GM23338 (cell line): Measurements from ENCODE around the gene NRXN2. TPM values are rescaled to one million over a fixed set of nuclear protein-coding genes. Genes with fewer than 3 reads are reported as not detected.

ENCODE experiments used
- ATAC-seq: fragments of 200-7000 bp; cut with Tn5 transposase; 3 replicates; pipeline ENCODE4 v1.9.1; 2020
- DNase-seq: peaks from one replicate; pipeline ENCODE4 v3.0.0-alpha.2; 2015; ENCODE audit warnings: low spot score
- H2AFZ ChIP-seq: fragments of 200-600 bp; sonication (generic); 2 replicates; pipeline ENCODE4 v1.8.0; 2016; ENCODE audit warnings: antibody characterized with exemption, mild to moderate bottlenecking, moderate library complexity
- H3F3A ChIP-seq: fragments of 200-600 bp; sonication (generic); replicated peaks from 2 replicates; pipeline ENCODE4 v1.8.0; 2017; ENCODE audit warnings: antibody characterized with exemption, mixed run types, low read depth
- H3K27ac ChIP-seq: fragments of 200-600 bp; sonication (generic); 2 replicates; pipeline ENCODE4 v1.6.1; 2016; ENCODE audit warnings: low read depth
- H3K27me3 ChIP-seq: fragments of 200-600 bp; sonication (generic); 2 replicates; pipeline ENCODE4 v1.8.0; 2016; ENCODE audit warnings: mild to moderate bottlenecking, mixed run types, moderate library complexity; ENCODE audit not compliant: insufficient read depth
- H3K36me3 ChIP-seq: fragments of 200-600 bp; sonication (generic); 2 replicates; pipeline ENCODE4 v1.8.0; 2016; ENCODE audit warnings: mild to moderate bottlenecking; ENCODE audit not compliant: insufficient read depth
- H3K4me1 ChIP-seq: fragments of 200-600 bp; sonication (generic); 2 replicates; pipeline ENCODE4 v1.8.0; 2016; ENCODE audit warnings: mild to moderate bottlenecking, moderate library complexity; ENCODE audit not compliant: insufficient read depth
- H3K4me2 ChIP-seq: fragments of 200-600 bp; sonication (generic); 2 replicates; pipeline ENCODE4 v1.7.1; 2017; ENCODE audit warnings: mixed run types
- H3K4me3 ChIP-seq: fragments of 200-600 bp; sonication (generic); 2 replicates; pipeline ENCODE4 v1.6.1; 2016; ENCODE audit warnings: mixed run types
- H3K79me2 ChIP-seq: fragments of 200-600 bp; sonication (generic); replicated peaks from 2 replicates; pipeline ENCODE4 v1.8.0; 2017; ENCODE audit warnings: mild to moderate bottlenecking; ENCODE audit not compliant: insufficient read depth
- H3K9me2 ChIP-seq: fragments of 200-600 bp; sonication (generic); 2 replicates; pipeline ENCODE4 v1.8.0; 2017; ENCODE audit not compliant: insufficient read depth
- H4K20me1 ChIP-seq: fragments of 200-600 bp; sonication (generic); replicated peaks from 2 replicates; pipeline ENCODE4 v1.8.0; 2017; ENCODE audit warnings: mild to moderate bottlenecking; ENCODE audit not compliant: insufficient read depth
- H3K27ac Mint-ChIP-seq: 2 replicates; pipeline ENCODE4 v1.8.0; 2020; ENCODE audit warnings: inconsistent platforms, mild to moderate bottlenecking, moderate library complexity, mixed read lengths
- H3K27me3 Mint-ChIP-seq: 3 replicates; pipeline ENCODE4 v1.8.0; 2022; ENCODE audit warnings: low read depth, mild to moderate bottlenecking, moderate library complexity, mixed read lengths, inconsistent platforms; ENCODE audit not compliant: insufficient read depth, poor library complexity
- H3K36me3 Mint-ChIP-seq: 3 replicates; pipeline ENCODE4 v1.8.0; 2021; ENCODE audit warnings: low read depth, mild to moderate bottlenecking, inconsistent platforms, moderate library complexity, mixed read lengths
- H3K4me1 Mint-ChIP-seq: 3 replicates; pipeline ENCODE4 v1.8.0; 2020; ENCODE audit warnings: mild to moderate bottlenecking, inconsistent platforms, mixed read lengths
- H3K4me3 Mint-ChIP-seq: 3 replicates; pipeline ENCODE4 v1.8.0; 2021; ENCODE audit warnings: moderate library complexity, mild to moderate bottlenecking, inconsistent platforms, mixed read lengths
- H3K9me3 Mint-ChIP-seq: 3 replicates; pipeline ENCODE4 v1.8.0; 2020; ENCODE audit warnings: moderate library complexity, mild to moderate bottlenecking, inconsistent platforms, mixed read lengths
- CREB1 ChIP-seq: fragments of 250-450 bp; sonication (Bioruptor Pico); IDR thresholded peaks from 2 replicates; pipeline ENCODE4 v1.5.0; 2020; ENCODE audit warnings: low read depth, mild to moderate bottlenecking, moderate library complexity
- CTCF ChIP-seq, 2 experiments: fragments of 200-600 bp in 1 of 2; sonication (generic) in 1 of 2; conservative IDR thresholded peaks; 2 replicates each; pipeline versions ENCODE4 v1.5.1 to v1.6.1; 2016 to 2017; ENCODE audit warnings: antibody characterized with exemption in 2 of 2, low read depth in 2 of 2, mild to moderate bottlenecking in 2 of 2, moderate library complexity in 1 of 2
- ETS1 ChIP-seq: IDR thresholded peaks from 2 replicates; pipeline ENCODE4 v1.6.1; 2016; ENCODE audit warnings: antibody characterized with exemption
- EZH2phosphoT487 ChIP-seq: fragments of 200-600 bp; sonication (generic); IDR thresholded peaks from one replicate; pipeline ENCODE4 v1.8.1; 2018; ENCODE audit warnings: antibody characterized with exemption; ENCODE audit not compliant: unreplicated experiment
- JUNB ChIP-seq: IDR thresholded peaks from one replicate; pipeline ENCODE4 v1.6.1; 2016; ENCODE audit warnings: antibody characterized with exemption; ENCODE audit not compliant: unreplicated experiment
- NANOG ChIP-seq: IDR thresholded peaks from 2 replicates; pipeline ENCODE4 v1.6.1; 2016; ENCODE audit warnings: antibody characterized with exemption, borderline replicate concordance
- POLR2AphosphoS5 ChIP-seq: IDR thresholded peaks from 2 replicates; pipeline ENCODE4 v1.6.1; 2016; ENCODE audit warnings: antibody characterized with exemption, low read depth
- STAT1 ChIP-seq: IDR thresholded peaks from one replicate; pipeline ENCODE4 v1.6.1; 2016; ENCODE audit warnings: antibody characterized with exemption; ENCODE audit not compliant: unreplicated experiment
- polyA plus RNA-seq: library from polyadenylated mRNA; unstranded; fragments of >200 nt; fragmentation: Nextera tagmentation; extraction: Ambion mirVana; gene quantifications from 2 replicates; pipeline ENCODE4 v1.2.1, GENCODE V29; 2016
- total RNA-seq: library from RNA; depleted of rRNA; stranded (reverse); fragments of >200 nt; shearing (Covaris generic); gene quantifications from 2 replicates; pipeline ENCODE4 v1.2.3, GENCODE V29; 2014
- TF ChIP-seq, protein P1 (sequence below): fragments of 250-450 bp; sonication (Bioruptor Pico); IDR thresholded peaks from 2 replicates; pipeline ENCODE4 v1.5.0; 2020; ENCODE audit warnings: mild to moderate bottlenecking, moderate library complexity
- TF ChIP-seq, protein P2 (sequence below): IDR thresholded peaks from one replicate; pipeline ENCODE4 v1.6.1; 2018; ENCODE audit warnings: antibody characterized with exemption; ENCODE audit not compliant: unreplicated experiment

The NRXN2 gene
- total and polyA plus RNA-seq, 2 experiments from 2014 or later = 3.4 to 17.0 TPM

GRCh38 chr11:64590763-64591221, 132.2 kb downstream of the NRXN2 start, which contains the start of gene SLC22A12 (continued):
- TF ChIP-seq, protein P1, sequence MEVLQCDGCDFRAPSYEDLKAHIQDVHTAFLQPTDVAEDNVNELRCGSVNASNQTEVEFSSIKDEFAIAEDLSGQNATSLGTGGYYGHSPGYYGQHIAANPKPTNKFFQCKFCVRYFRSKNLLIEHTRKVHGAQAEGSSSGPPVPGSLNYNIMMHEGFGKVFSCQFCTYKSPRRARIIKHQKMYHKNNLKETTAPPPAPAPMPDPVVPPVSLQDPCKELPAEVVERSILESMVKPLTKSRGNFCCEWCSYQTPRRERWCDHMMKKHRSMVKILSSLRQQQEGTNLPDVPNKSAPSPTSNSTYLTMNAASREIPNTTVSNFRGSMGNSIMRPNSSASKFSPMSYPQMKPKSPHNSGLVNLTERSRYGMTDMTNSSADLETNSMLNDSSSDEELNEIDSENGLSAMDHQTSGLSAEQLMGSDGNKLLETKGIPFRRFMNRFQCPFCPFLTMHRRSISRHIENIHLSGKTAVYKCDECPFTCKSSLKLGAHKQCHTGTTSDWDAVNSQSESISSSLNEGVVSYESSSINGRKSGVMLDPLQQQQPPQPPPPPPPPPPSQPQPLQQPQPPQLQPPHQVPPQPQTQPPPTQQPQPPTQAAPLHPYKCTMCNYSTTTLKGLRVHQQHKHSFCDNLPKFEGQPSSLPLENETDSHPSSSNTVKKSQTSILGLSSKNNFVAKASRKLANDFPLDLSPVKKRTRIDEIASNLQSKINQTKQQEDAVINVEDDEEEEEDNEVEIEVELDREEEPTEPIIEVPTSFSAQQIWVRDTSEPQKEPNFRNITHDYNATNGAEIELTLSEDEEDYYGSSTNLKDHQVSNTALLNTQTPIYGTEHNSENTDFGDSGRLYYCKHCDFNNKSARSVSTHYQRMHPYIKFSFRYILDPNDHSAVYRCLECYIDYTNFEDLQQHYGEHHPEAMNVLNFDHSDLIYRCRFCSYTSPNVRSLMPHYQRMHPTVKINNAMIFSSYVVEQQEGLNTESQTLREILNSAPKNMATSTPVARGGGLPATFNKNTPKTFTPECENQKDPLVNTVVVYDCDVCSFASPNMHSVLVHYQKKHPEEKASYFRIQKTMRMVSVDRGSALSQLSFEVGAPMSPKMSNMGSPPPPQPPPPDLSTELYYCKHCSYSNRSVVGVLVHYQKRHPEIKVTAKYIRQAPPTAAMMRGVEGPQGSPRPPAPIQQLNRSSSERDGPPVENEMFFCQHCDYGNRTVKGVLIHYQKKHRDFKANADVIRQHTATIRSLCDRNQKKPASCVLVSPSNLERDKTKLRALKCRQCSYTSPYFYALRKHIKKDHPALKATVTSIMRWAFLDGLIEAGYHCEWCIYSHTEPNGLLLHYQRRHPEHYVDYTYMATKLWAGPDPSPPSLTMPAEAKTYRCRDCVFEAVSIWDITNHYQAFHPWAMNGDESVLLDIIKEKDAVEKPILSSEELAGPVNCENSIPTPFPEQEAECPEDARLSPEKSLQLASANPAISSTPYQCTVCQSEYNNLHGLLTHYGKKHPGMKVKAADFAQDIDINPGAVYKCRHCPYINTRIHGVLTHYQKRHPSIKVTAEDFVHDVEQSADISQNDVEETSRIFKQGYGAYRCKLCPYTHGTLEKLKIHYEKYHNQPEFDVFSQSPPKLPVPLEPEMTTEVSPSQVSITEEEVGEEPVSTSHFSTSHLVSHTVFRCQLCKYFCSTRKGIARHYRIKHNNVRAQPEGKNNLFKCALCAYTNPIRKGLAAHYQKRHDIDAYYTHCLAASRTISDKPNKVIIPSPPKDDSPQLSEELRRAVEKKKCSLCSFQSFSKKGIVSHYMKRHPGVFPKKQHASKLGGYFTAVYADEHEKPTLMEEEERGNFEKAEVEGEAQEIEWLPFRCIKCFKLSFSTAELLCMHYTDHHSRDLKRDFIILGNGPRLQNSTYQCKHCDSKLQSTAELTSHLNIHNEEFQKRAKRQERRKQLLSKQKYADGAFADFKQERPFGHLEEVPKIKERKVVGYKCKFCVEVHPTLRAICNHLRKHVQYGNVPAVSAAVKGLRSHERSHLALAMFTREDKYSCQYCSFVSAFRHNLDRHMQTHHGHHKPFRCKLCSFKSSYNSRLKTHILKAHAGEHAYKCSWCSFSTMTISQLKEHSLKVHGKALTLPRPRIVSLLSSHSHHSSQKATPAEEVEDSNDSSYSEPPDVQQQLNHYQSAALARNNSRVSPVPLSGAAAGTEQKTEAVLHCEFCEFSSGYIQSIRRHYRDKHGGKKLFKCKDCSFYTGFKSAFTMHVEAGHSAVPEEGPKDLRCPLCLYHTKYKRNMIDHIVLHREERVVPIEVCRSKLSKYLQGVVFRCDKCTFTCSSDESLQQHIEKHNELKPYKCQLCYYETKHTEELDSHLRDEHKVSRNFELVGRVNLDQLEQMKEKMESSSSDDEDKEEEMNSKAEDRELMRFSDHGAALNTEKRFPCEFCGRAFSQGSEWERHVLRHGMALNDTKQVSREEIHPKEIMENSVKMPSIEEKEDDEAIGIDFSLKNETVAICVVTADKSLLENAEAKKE = no peak
- TF ChIP-seq EZH2phosphoT487 (no peak), STAT1 (no peak), POLR2AphosphoS5 (no peak)

GRCh38 chr11:64588701-64589100, 134.3 kb downstream of the NRXN2 start:
- H3K27me3 Mint-ChIP-seq = peaks cover 19% of the 10 kb centered on the region
- no peak for ATAC-seq
- H3K4me3 ChIP-seq = no peak overlapping the region
- TF ChIP-seq POLR2AphosphoS5 (no peak), ETS1 (no peak), JUNB (no peak), STAT1 (no peak), CTCF (conservative IDR thresholded peaks at IDR 0.05; ENCODE audit: low read depth in 2 of 2) (no peak), NANOG (no peak), CREB1 (CRISPR knock-in tag) (no peak)
- TF ChIP-seq, protein P2, sequence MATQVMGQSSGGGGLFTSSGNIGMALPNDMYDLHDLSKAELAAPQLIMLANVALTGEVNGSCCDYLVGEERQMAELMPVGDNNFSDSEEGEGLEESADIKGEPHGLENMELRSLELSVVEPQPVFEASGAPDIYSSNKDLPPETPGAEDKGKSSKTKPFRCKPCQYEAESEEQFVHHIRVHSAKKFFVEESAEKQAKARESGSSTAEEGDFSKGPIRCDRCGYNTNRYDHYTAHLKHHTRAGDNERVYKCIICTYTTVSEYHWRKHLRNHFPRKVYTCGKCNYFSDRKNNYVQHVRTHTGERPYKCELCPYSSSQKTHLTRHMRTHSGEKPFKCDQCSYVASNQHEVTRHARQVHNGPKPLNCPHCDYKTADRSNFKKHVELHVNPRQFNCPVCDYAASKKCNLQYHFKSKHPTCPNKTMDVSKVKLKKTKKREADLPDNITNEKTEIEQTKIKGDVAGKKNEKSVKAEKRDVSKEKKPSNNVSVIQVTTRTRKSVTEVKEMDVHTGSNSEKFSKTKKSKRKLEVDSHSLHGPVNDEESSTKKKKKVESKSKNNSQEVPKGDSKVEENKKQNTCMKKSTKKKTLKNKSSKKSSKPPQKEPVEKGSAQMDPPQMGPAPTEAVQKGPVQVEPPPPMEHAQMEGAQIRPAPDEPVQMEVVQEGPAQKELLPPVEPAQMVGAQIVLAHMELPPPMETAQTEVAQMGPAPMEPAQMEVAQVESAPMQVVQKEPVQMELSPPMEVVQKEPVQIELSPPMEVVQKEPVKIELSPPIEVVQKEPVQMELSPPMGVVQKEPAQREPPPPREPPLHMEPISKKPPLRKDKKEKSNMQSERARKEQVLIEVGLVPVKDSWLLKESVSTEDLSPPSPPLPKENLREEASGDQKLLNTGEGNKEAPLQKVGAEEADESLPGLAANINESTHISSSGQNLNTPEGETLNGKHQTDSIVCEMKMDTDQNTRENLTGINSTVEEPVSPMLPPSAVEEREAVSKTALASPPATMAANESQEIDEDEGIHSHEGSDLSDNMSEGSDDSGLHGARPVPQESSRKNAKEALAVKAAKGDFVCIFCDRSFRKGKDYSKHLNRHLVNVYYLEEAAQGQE = no peak

More at GRCh38 chr11:64588701-64589100, 134.3 kb downstream of the NRXN2 start:
- H3K79me2 ChIP-seq = no peaks in the 10 kb centered on the region
- H4K20me1 ChIP-seq = no peaks in the 10 kb centered on the region
- DNase-seq = no peak
- no peaks in the 10 kb centered on the region for H3F3A ChIP-seq
- Mint-ChIP-seq H3K9me3 (peaks cover 13% of the 10 kb centered on the region), H3K4me3 (no peak overlapping the region), H3K36me3 (no peaks in the 10 kb centered on the region), H3K27ac (no peak overlapping the region), H3K4me1 (no peaks in the 10 kb centered on the region; the same call in 2 of the 3 replicates)
- no peaks in the 10 kb centered on the region for H3K36me3 ChIP-seq
- H3K9me2 ChIP-seq = 0 out of 2 replicates have a peak, but pooled peaks cover 4% of the 10 kb centered on the region
- H3K27me3 ChIP-seq = no peaks in the 10 kb centered on the region
- H3K4me1 ChIP-seq = no peaks in the 10 kb centered on the region
- H3K4me2 ChIP-seq = no peak overlapping the region
- no peak overlapping the region for H3K27ac ChIP-seq
- no peak overlapping the region for H2AFZ ChIP-seq
